Measurements from ENCODE around the gene SLC5A5.
A peak's percentile ranks its signal among the peaks of the same experiment; 100 is the strongest.

SLC5A5 gene

GRCh38 chr19:17937371-17937900 lies 65.7 kb downstream of the SLC5A5 start:
- no peak overlapping the region for H3K27ac ChIP-seq (ENCODE audit: extremely low read depth, low read depth, low read length)
- CTCF ChIA-PET, result interaction anchor here (0.6 to 9.0 kb wide), 26 partner anchors 9 to 610 kb away, joined by 3 to 233 read pairs (median 5); partner anchors contain the start of gene RPL18A
- POLR2A ChIA-PET, result interaction anchor here (0.6 to 1.2 kb wide), 2 partner anchors 37 to 78 kb away, joined by 3 to 6 read pairs; partner anchors contain the start of gene RPL18A
- no peak overlapping the region for H3K4me3 ChIP-seq (ENCODE audit: low read depth, low read length)
- H3K36me3 ChIP-seq (ENCODE audit: control insufficient read depth in 2 of 2, insufficient read depth in 1 of 2, low read length in 2 of 2), result peaks cover 3 to 29% of the 10 kb centered on the region in 2 experiments; a peak in 2 of 3 replicates
- no peaks in the 10 kb centered on the region for H3K4me1 ChIP-seq (ENCODE audit: control insufficient read depth, insufficient read depth, low read length)
- H3K9me3 ChIP-seq (ENCODE audit: control insufficient read depth, insufficient read depth, low read depth, low read length), result no peaks in the 10 kb centered on the region
- TF ChIP-seq RBAK (tag by site-specific recombination; IDR thresholded peaks at IDR 0.05), result no peak
- TF ChIP-seq ZNF221 (tag by site-specific recombination; IDR thresholded peaks at IDR 0.05; ENCODE audit: borderline replicate concordance), result no peak
- no peak for TF ChIP-seq ZNF626 (tag by site-specific recombination; IDR thresholded peaks at IDR 0.05)
- no peak for TF ChIP-seq ZNF701 (tag by site-specific recombination; IDR thresholded peaks at IDR 0.05)
- TF ChIP-seq PRDM10 (tag by site-specific recombination; IDR thresholded peaks at IDR 0.05), result peak; percentile 55
- no peak for TF ChIP-seq ZIC2 (tag by site-specific recombination; IDR thresholded peaks at IDR 0.05)
- no peak for TF ChIP-seq ZNF837 (tag by site-specific recombination; IDR thresholded peaks at IDR 0.05)
- no peak for TF ChIP-seq PRDM4 (tag by site-specific recombination; IDR thresholded peaks at IDR 0.05)
- no peak for TF ChIP-seq ZBTB11 (tag by site-specific recombination; conservative IDR thresholded peaks at IDR 0.05; ENCODE audit: low read depth)
- TF ChIP-seq ZNF621 (tag by site-specific recombination; IDR thresholded peaks at IDR 0.05), result no peak
- TF ChIP-seq PATZ1 (tag by site-specific recombination; IDR thresholded peaks at IDR 0.05), result no peak
- TF ChIP-seq SCRT1 (tag by site-specific recombination; IDR thresholded peaks at IDR 0.05; ENCODE audit: borderline replicate concordance), result peak; percentile 75
- TF ChIP-seq GLI4 (tag by site-specific recombination; IDR thresholded peaks at IDR 0.05), result no peak
- TF ChIP-seq SCRT2 (tag by site-specific recombination; IDR thresholded peaks at IDR 0.05), result peak; percentile 51; the same call in 1 of the 2 replicates
- TF ChIP-seq ZNF704 (tag by site-specific recombination; IDR thresholded peaks at IDR 0.05), result no peak
- no peak for TF ChIP-seq OSR2 (tag by site-specific recombination; IDR thresholded peaks at IDR 0.05)
- no peak for TF ChIP-seq ZBTB10 (tag by site-specific recombination; IDR thresholded peaks at IDR 0.05)
- no peak for TF ChIP-seq ZNF19 (tag by site-specific recombination; IDR thresholded peaks at IDR 0.05; ENCODE audit: low read depth)
- TF ChIP-seq ZNF692 (tag by site-specific recombination; IDR thresholded peaks at IDR 0.05), result no peak
